ENCODE data around the gene IFNA21.
"Not testable (repeated sequence)": the region's sequence is repeated elsewhere in the genome, so short reads cannot be mapped to it uniquely, and the experiment has no call there.

IFNA21 gene

DNA sequence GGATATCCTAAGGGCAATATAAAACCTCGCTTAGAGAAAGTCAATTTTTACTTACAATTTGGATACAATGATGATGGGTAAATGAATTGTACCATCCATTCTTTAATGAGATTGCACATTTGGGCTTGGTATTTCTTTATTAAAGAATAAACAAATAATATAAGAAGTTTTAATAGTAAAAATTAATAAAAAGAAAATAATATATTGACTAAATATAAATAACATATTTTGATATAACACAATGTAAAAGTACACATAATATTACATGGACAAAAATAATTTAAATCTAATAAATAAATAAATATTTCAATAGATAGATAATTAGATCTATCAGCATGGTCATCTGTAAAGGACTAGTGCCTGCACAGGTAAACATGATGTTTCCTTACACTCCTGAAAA lies 944 bp downstream of the IFNA21 start:
- H3K4me3 ChIP-seq (ENCODE audit: low read length): no peak overlapping the region
- no peak for TF ChIP-seq ZNF274 (IDR thresholded peaks at IDR 0.05; ENCODE audit: low read depth, low read length)

DNA sequence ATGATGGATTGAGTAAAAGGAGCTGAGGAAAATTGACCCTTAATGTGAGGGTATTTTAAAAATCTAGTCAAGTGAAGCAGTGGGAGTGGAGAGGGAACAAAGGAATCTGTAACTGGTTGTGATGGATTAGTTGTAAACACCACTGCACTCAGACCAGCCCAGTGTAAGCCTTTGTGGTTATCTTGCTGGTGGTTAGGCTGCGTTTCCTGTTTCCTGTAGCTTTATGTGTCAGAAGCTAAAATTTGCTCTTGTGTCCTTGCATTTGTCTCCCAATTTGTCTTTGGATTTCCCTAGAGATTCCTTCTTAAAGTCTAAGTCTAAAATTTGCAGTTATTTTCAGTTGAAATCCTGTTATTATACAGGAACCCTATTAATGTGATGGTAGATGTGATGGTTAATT lies 6.3 kb downstream of the IFNA21 start:
- no peak for TF ChIP-seq ZNF274 (IDR thresholded peaks at IDR 0.05; ENCODE audit: low read depth, low read length)

DNA sequence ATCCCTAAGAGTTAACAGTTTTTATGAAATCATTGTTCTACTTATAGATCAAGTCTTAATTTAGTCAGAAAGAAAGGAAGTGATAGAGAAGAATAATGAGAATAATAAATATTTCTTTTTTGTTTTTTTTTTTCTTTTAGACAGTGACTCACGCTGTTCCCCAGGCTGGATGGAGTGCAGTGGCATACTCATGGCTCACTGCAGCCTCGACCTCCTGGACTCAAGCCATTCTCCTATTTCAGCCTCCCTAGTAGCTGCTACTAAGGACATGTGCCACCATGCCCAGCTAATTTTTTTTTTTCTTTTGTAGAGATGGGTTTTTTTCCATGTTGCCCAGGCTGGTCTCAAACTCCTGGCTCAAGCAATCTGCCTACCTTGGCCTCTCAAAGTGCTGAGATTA lies 11.0 kb downstream of the IFNA21 start:
- no peak overlapping the region for H3K4me3 ChIP-seq (ENCODE audit: low read length)
- TF ChIP-seq ZNF274 (IDR thresholded peaks at IDR 0.05; ENCODE audit: low read depth, low read length): no peak

More for the DNA sequence above, 6.3 kb downstream of the IFNA21 start:
- H3K4me3 ChIP-seq (ENCODE audit: low read length): no peak overlapping the region

DNA sequence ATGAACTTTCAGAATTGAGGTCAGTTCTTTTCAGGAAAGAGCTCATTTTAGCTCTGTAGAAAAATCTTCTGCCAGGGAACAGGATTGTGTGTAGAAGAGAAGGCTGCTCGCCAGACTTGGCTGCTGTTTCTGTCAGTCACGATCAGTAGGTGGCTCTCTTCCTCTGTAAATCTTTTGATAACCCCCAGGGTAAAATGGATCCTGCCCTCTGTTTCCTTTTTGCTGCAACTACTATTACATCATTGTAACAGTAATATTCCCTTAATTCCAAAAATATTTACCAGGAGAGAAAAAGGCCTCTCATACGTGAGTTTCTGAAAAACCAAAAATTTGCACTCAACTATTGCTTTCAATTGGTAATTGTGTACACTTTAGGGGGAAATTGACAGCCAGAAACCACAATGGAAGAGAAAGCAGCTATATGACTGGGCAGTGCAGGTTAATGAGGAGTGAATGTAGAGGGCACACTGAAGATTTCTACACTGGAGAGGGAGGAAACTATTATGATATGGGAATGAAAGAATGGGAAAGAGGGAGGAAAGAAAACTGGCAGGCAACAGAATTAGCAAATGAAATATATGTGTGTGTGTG lies 12.3 kb downstream of the IFNA21 start:
- no peak overlapping the region for H3K4me3 ChIP-seq (ENCODE audit: low read length)
- no peak for TF ChIP-seq ZNF274 (IDR thresholded peaks at IDR 0.05; ENCODE audit: low read depth, low read length)

DNA sequence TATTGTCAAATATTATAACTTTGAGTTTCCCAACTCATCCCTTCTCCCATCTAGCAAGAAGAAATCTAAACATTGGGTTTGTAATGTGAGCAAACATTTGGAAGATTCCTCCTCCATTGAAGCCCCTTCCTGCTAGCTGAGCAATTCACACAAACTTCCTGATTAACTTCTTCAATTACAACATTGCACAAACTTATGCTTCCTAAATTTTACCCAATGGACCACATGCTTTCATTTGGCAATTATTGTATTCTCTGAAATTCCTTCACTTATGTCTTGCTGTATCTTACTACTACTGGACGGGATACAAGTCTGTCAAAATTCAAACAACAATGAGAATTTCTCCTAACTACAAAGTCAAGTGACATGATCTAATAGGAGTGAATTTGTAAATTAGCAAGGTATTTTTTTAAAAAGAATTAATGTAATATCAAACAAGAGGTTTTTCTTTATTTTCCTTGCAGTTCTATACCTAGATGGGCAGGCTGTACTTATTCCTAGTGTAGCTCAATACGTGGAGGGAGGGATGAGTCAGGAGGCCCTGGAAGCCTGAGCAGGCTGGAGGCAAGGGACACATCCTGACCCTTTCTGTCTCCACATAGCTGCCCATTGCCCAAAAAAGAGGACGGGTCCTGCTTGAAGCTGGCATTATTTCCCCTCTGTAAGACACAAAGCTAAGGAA lies 13.0 kb downstream of the IFNA21 start:
- TF ChIP-seq ZNF274 (IDR thresholded peaks at IDR 0.05; ENCODE audit: low read depth, low read length): no peak
- H3K4me3 ChIP-seq (ENCODE audit: low read length): no peak overlapping the region

DNA sequence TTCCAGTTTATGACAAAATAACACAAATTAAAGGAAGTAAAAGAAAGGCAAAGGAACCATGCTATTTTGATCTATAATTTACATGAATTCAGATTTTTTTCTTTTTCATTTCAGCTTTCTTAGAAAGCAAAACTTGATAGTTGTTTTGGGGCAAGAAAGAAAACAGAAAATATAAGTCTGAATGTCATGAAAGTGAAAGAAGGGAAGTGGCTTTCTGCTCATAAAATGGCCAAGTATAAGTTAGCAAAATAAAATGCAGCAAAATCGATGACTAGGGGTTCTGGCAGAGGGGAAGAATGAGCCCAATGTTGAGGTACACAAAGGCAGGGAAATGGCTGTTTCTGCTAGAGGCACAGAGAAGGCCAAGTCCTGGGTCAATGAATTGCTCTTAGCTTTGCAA lies 21.9 kb downstream of the IFNA21 start:
- TF ChIP-seq ZNF274 (IDR thresholded peaks at IDR 0.05; ENCODE audit: low read depth, low read length): no peak
- no peak overlapping the region; the same call in 1 of the 2 replicates for H3K4me3 ChIP-seq (ENCODE audit: low read length)

DNA sequence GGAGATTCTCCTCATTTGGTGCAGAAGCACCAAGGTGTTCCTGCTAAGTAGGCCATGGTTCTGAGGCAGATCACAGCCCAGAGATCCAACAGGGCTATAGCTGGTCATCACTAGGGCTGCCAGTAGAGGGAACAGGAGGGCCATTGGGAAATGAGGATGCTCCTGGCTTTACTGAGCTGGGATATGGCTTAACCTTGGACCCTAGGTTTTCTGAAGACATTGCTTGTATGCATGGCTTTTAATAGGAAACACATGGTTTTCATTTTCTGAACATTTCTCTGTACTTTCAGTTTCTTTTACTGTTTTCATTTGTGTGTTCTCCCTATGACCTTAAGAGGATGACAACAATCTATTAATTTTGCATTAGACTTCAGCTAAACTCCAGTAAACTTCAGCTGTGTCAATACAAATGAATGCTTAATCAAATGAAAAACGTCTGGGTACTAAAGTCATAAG lies 25.0 kb downstream of the IFNA21 start, which contains the start of gene IFNW1:
Gene IFNW1, minus strand, starts transcription at position 406 of the 456 bp plus-strand sequence. Its CDS starts 262 bp downstream, at position 144.
- H3K4me3 ChIP-seq (ENCODE audit: low read length): no peak within 1 kb of the TSS
- no peak for TF ChIP-seq ZNF274 (IDR thresholded peaks at IDR 0.05; ENCODE audit: low read depth, low read length)

DNA sequence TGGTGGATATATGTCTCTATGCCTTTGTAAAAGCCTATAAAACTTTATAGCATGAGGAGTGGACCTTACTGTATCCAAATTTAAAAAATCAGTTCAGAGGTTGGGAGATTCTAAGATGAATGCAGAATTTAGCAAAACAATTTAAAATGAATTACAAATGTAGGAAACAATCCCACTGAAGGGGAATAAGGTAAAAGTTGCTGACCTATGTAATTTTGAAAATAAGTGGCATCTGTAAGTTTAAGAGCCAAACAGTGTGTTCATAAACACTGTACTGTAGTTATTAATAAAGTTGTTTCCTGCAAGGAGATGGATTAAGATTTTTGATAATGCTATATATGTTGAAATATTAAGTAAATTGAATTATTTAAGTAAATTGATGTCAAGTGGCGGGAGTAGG lies 29.4 kb downstream of the IFNA21 start:
- H3K4me3 ChIP-seq (ENCODE audit: low read length): no peak overlapping the region
- no peak for TF ChIP-seq ZNF274 (IDR thresholded peaks at IDR 0.05; ENCODE audit: low read depth, low read length)

DNA sequence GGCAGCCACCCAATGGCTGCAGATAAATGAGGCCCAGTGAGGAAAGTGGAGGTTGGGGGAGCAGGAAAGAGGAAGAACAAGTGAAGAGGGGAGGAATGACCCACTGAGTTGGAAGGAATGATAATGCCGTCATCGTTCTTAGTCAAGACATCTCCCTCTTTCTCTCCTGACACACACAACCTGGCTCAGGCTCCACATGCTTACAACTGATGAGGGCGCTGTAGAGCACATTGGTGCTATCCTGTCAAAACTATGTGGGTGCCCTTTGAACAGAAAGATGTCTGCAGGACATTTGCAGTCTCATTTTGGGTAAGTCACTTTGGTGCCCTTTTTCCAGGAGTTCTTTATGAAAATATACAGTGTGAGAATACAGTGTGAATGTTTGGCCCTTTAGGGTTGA lies 30.7 kb downstream of the IFNA21 start:
- no peak overlapping the region for H3K4me3 ChIP-seq (ENCODE audit: low read length)

DNA sequence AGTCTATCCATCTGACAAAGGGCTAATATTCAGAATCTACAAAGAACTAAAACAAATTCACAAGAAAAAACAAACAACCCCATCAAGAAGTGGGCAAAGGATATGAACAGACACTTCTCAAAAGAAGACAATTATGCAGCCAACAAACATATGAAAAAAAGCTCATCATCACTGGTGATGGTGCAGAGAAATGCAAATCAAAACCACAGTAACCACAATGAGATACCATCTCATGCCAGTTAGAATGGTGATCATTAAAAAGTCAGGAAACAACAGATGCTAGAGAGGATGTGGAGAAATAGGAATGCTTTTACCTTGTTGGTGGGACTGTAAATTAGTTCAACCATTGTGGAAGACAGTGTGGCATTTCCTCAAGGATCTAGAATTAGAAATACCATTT lies 38.3 kb downstream of the IFNA21 start:
- H3K4me3 ChIP-seq (ENCODE audit: low read length): not testable (repeated sequence)

More for the DNA sequence above, 30.7 kb downstream of the IFNA21 start:
- TF ChIP-seq ZNF274 (IDR thresholded peaks at IDR 0.05; ENCODE audit: low read depth, low read length): no peak

DNA sequence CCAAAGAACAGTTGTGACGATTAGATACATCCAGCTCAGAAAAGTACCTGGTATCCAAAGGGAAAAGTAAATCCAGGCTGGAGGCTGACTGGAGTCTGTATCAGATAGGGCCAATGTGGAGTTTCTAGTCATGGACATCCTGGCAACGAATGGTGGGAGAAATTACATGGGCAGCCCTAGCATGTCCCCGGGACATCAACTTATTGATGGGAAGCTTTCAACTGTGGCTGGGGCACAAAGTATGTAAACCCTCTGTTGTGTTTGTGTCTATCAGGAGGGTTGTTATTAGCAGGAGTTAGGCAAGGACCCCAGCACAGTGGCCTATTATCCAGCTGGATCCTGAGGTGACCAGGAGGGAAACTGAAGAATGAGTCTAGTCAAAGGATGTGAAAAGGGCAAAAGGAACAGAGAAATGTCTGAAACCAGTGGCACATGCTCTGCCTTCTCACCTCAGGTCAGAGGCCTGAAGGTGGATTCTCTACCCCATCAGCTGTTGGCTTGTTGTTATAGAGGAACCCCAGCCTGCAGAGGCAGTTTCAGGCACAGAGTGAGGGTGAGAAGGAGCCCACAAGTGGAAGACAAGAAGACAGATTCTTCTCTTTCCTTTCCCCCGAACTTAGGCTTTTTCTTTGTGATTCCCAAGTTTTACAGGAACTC lies 44.7 kb downstream of the IFNA21 start:
- no peak overlapping the region for H3K4me3 ChIP-seq (ENCODE audit: low read length)
- no peak for TF ChIP-seq ZNF274 (IDR thresholded peaks at IDR 0.05; ENCODE audit: low read depth, low read length)

DNA sequence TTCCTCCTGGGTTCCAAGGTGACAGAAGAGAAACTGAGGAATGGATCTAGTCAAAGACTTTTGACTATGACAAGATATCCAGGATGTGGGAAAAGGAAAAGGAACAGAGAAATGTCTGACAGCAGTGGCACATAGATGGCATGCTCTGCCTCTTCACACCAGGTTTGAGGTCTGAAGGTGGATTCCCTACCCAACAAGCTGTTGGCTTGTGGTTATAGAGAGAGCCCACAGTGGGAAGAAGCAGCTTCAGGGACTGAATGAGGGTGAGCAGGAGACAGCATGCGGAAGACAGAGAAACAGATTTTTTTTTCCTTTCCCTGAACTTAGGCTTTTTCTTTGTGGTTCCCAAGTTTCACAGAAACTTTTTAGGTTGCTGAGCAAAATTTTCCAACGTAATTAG lies 45.4 kb downstream of the IFNA21 start:
- TF ChIP-seq ZNF274 (IDR thresholded peaks at IDR 0.05; ENCODE audit: low read depth, low read length): no peak

DNA sequence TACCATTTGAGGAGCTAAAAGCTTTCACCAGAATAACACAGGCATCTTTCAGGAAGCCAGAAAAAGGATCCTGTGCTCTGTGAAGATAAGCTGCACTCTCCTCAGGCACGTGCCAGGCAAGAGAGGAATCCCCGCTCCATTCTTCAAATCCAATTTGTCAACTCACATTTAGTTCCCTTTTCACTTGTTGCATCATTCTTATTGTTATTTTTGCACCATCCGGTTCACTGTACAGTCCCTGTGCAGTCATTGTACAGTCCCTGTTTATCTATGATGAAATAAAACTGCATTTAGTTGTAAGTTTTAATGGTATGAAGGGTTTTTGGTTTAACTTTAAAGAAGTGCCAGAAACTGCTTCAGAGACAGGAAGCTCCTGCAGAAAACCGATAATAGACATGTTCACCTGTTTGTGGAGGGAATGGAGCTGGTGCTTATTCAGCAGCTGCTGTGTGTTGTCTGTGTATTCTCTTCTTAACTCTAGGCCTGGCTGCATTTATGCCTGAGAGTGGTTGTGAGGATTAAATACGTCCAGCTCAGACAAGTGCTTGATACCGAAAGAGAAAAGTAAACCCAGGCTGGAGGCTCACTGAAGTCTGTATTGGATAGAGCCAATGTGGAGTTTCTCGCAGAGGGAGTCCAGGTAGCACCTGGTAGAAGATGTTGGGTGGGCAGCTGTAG lies 47.2 kb downstream of the IFNA21 start:
- TF ChIP-seq ZNF274 (IDR thresholded peaks at IDR 0.05; ENCODE audit: low read depth, low read length): no peak
- H3K4me3 ChIP-seq (ENCODE audit: low read length): no peak overlapping the region

More for the DNA sequence above, 45.4 kb downstream of the IFNA21 start:
- no peak overlapping the region for H3K4me3 ChIP-seq (ENCODE audit: low read length)

Data from GM08714 (cell line).